Tracheal epithelial cell (primary cell): ENCODE data around the gene PHF5A. TPM values are rescaled to one million over a fixed set of nuclear protein-coding genes. Genes with fewer than 3 reads are reported as not detected.

Experiments
- total RNA-seq: library from RNA; depleted of rRNA; stranded (reverse); fragments of >200 nt; gene quantifications from 2 replicates; pipeline ENCODE4 v1.2.1, GENCODE V29; 2014

Gene PHF5A, protein sequence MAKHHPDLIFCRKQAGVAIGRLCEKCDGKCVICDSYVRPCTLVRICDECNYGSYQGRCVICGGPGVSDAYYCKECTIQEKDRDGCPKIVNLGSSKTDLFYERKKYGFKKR
- total RNA-seq: 61.0 and 61.2 TPM in 2 replicates

DNA sequence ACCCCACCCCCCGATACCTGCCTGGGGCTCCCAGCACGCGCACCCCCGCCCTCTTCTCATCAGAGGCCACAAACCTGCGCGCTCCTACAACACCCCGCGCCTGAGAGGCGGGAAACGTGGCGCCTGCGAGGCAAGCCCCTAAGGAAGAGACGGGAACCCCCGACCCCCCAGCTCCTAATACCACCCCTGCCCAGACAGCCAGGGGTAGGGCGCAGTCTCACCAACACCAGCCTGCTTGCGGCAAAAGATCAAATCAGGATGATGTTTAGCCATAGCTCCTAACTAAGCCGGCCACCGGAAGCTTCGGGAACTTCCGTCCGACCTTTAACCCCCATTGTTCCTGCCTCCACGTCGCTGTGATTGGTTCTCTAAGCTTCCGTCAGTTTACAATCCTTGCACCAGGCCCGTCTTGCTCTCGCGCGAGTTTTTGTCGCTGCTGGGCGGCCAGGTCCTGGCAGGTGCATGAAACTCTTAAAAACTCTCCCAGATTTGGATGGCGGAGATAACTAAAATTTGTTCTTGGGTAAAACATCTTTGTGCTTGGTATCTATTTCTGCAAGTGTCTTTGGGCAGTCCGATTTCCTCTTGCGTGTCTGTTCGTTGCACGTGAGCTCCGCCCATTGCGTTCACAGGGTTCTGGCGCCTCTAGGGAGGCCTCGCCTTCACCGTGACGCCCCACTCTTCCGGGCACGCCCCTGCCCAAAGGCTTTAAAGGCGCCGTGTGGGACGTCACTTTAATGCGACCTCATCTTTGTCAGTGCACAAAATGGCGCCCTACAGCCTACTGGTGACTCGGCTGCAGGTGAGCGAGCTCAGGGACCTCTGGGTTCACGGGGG is at the start of gene PHF5A, which contains the start of gene ACO2:
Gene PHF5A, minus strand, starts transcription at position 312 of the 837 bp plus-strand sequence. Its CDS starts 39 bp downstream, at position 273.
Gene ACO2, plus strand, starts transcription at position 737 of the 837 bp plus-strand sequence. Its CDS starts 30 bp downstream, at position 767.

GRCh38 chr22:41446639-41447434 is 21.7 kb downstream of the PHF5A start, which contains the start of gene TOB2:
TSS of gene TOB2 (minus strand) at chr22:41446801. CDS start at chr22:41437345, 9,456 bp downstream.

Other genes with a start within 250 kb of the PHF5A start
- gene CHADL, start 227.8 kb downstream of the PHF5A start, total RNA-seq: 1.4 and 3.8 TPM in 2 replicates
- gene RANGAP1, start 182.5 kb downstream of the PHF5A start, total RNA-seq: 56.9 and 73.5 TPM in 2 replicates
- gene ZC3H7B, start 167.2 kb downstream of the PHF5A start, total RNA-seq: 19.4 and 32.3 TPM in 2 replicates
- gene TEF, start 86.8 kb downstream of the PHF5A start, total RNA-seq: 4.1 and 9.4 TPM in 2 replicates
- 9.2 and 12.1 TPM in 2 replicates for gene TOB2, start 21.9 kb downstream of the PHF5A start, total RNA-seq
- gene ACO2, start 425 bp upstream of the PHF5A start, total RNA-seq: 64.3 and 66.7 TPM in 2 replicates
- gene POLR3H, start 75.8 kb upstream of the PHF5A start, total RNA-seq: 13.2 and 16.4 TPM in 2 replicates
- gene CSDC2, start 92.3 kb upstream of the PHF5A start, total RNA-seq: under 0.01 TPM in 1 of 2 replicates, not detected in the other
- 7.7 and 11.7 TPM in 2 replicates for gene PMM1, start 121.1 kb upstream of the PHF5A start, total RNA-seq
- 19.6 and 20.0 TPM in 2 replicates for gene DESI1, start 152.4 kb upstream of the PHF5A start, total RNA-seq
- 292 and 296 TPM in 2 replicates for gene XRCC6, start 152.6 kb upstream of the PHF5A start, total RNA-seq
- gene SNU13, start 220.2 kb upstream of the PHF5A start, total RNA-seq: 91.9 and 94.7 TPM in 2 replicates
- gene MEI1, start 230.8 kb upstream of the PHF5A start, total RNA-seq: 0.48 TPM in 1 of 2 replicates, not detected in the other